ENCODE results near the gene PGAM2.

The PGAM2 gene

GRCh38 chr7:44060948-44061644, 4.3 kb downstream of the PGAM2 start:
- Histone ChIP-seq H3K4me3 (ENCODE audit: low read depth in 1 of 2, low read length in 2 of 2) (no peak overlapping the region), H3K9me3 (ENCODE audit: control insufficient read depth in 1 of 2, low read length in 2 of 2) (no peaks in the 10 kb centered on the region), H3K4me1 (ENCODE audit: control insufficient read depth in 1 of 2, insufficient read depth in 2 of 2, low read length in 2 of 2) (peaks cover 0 to 14% of the 10 kb centered on the region in 2 donors), H3K36me3 (ENCODE audit: control insufficient read depth in 1 of 2, insufficient read depth in 2 of 2, low read length in 2 of 2) (peaks cover 58 to 63% of the 10 kb centered on the region in 2 donors), H3K27me3 (ENCODE audit: low read depth, low read length) (no peaks in the 10 kb centered on the region), H3K27ac (ENCODE audit: low read length) (no peak overlapping the region)

GRCh38 chr7:44060091-44060947, 5.0 kb downstream of the PGAM2 start:
- no peak overlapping the region for H3K4me3 ChIP-seq (ENCODE audit: low read depth in 1 of 2, low read length in 2 of 2)
- H3K36me3 ChIP-seq (ENCODE audit: control insufficient read depth in 1 of 2, insufficient read depth in 2 of 2, low read length in 2 of 2), result peaks cover 61 to 64% of the 10 kb centered on the region in 2 donors
- H3K27ac ChIP-seq (ENCODE audit: low read length), result no peak overlapping the region
- no peaks in the 10 kb centered on the region for H3K27me3 ChIP-seq (ENCODE audit: low read depth, low read length)
- peaks cover 0 to 6% of the 10 kb centered on the region in 2 donors for H3K4me1 ChIP-seq (ENCODE audit: control insufficient read depth in 1 of 2, insufficient read depth in 2 of 2, low read length in 2 of 2)
- H3K9me3 ChIP-seq (ENCODE audit: control insufficient read depth in 1 of 2, low read length in 2 of 2), result no peaks in the 10 kb centered on the region

GRCh38 chr7:44059219-44060090, 5.9 kb downstream of the PGAM2 start:
- Histone ChIP-seq H3K4me3 (ENCODE audit: low read depth in 1 of 2, low read length in 2 of 2) (no peak overlapping the region), H3K36me3 (ENCODE audit: control insufficient read depth in 1 of 2, insufficient read depth in 2 of 2, low read length in 2 of 2) (peaks cover 61 to 72% of the 10 kb centered on the region in 2 donors), H3K4me1 (ENCODE audit: control insufficient read depth in 1 of 2, insufficient read depth in 2 of 2, low read length in 2 of 2) (no peaks in the 10 kb centered on the region), H3K9me3 (ENCODE audit: control insufficient read depth in 1 of 2, low read length in 2 of 2) (no peaks in the 10 kb centered on the region), H3K27me3 (ENCODE audit: low read depth, low read length) (no peaks in the 10 kb centered on the region), H3K27ac (ENCODE audit: low read length) (no peak overlapping the region)

GRCh38 chr7:44058759-44059218, 6.6 kb downstream of the PGAM2 start:
- no peaks in the 10 kb centered on the region for H3K4me1 ChIP-seq (ENCODE audit: control insufficient read depth in 1 of 2, insufficient read depth in 2 of 2, low read length in 2 of 2)
- H3K36me3 ChIP-seq (ENCODE audit: control insufficient read depth in 1 of 2, insufficient read depth in 2 of 2, low read length in 2 of 2), result peaks cover 61 to 75% of the 10 kb centered on the region in 2 donors
- H3K4me3 ChIP-seq (ENCODE audit: low read depth in 1 of 2, low read length in 2 of 2), result no peak overlapping the region
- H3K27me3 ChIP-seq (ENCODE audit: low read depth, low read length), result no peaks in the 10 kb centered on the region
- no peak overlapping the region for H3K27ac ChIP-seq (ENCODE audit: low read length)
- no peaks in the 10 kb centered on the region for H3K9me3 ChIP-seq (ENCODE audit: control insufficient read depth in 1 of 2, low read length in 2 of 2)

GRCh38 chr7:44057849-44058758, 7.3 kb downstream of the PGAM2 start:
- Histone ChIP-seq H3K36me3 (ENCODE audit: control insufficient read depth in 1 of 2, insufficient read depth in 2 of 2, low read length in 2 of 2) (peaks cover 64 to 81% of the 10 kb centered on the region in 2 donors), H3K4me1 (ENCODE audit: control insufficient read depth in 1 of 2, insufficient read depth in 2 of 2, low read length in 2 of 2) (no peaks in the 10 kb centered on the region), H3K9me3 (ENCODE audit: control insufficient read depth in 1 of 2, low read length in 2 of 2) (no peaks in the 10 kb centered on the region), H3K4me3 (ENCODE audit: low read depth in 1 of 2, low read length in 2 of 2) (no peak overlapping the region), H3K27ac (ENCODE audit: low read length) (no peak overlapping the region), H3K27me3 (ENCODE audit: low read depth, low read length) (no peaks in the 10 kb centered on the region)

GRCh38 chr7:44057181-44057848, 8.1 kb downstream of the PGAM2 start:
- Histone ChIP-seq H3K4me1 (ENCODE audit: control insufficient read depth in 1 of 2, insufficient read depth in 2 of 2, low read length in 2 of 2) (no peaks in the 10 kb centered on the region), H3K9me3 (ENCODE audit: control insufficient read depth in 1 of 2, low read length in 2 of 2) (no peaks in the 10 kb centered on the region), H3K4me3 (ENCODE audit: low read depth in 1 of 2, low read length in 2 of 2) (no peak overlapping the region), H3K36me3 (ENCODE audit: control insufficient read depth in 1 of 2, insufficient read depth in 2 of 2, low read length in 2 of 2) (peaks cover 71 to 86% of the 10 kb centered on the region in 2 donors), H3K27me3 (ENCODE audit: low read depth, low read length) (no peaks in the 10 kb centered on the region), H3K27ac (ENCODE audit: low read length) (no peak overlapping the region)

- no peaks in the 10 kb centered on the region for H3K9me3 ChIP-seq (ENCODE audit: control insufficient read depth in 1 of 2, low read length in 2 of 2)
- peaks cover 70 to 86% of the 10 kb centered on the region in 2 donors for H3K36me3 ChIP-seq (ENCODE audit: control insufficient read depth in 1 of 2, insufficient read depth in 2 of 2, low read length in 2 of 2)
- no peak overlapping the region for H3K27ac ChIP-seq (ENCODE audit: low read length)
- H3K27me3 ChIP-seq (ENCODE audit: low read depth, low read length), result no peaks in the 10 kb centered on the region
- H3K4me3 ChIP-seq (ENCODE audit: low read depth in 1 of 2, low read length in 2 of 2), result no peak overlapping the region
- H3K4me1 ChIP-seq (ENCODE audit: control insufficient read depth in 1 of 2, insufficient read depth in 2 of 2, low read length in 2 of 2), result no peaks in the 10 kb centered on the region
Measured at GRCh38 chr7:44056681-44057080, 8.7 kb downstream of the PGAM2 start.

- Histone ChIP-seq H3K27me3 (ENCODE audit: low read depth, low read length) (no peaks in the 10 kb centered on the region), H3K4me3 (ENCODE audit: low read depth in 1 of 2, low read length in 2 of 2) (no peak overlapping the region), H3K9me3 (ENCODE audit: control insufficient read depth in 1 of 2, low read length in 2 of 2) (no peaks in the 10 kb centered on the region), H3K27ac (ENCODE audit: low read length) (no peak overlapping the region), H3K36me3 (ENCODE audit: control insufficient read depth in 1 of 2, insufficient read depth in 2 of 2, low read length in 2 of 2) (peaks cover 58 to 68% of the 10 kb centered on the region in 2 donors), H3K4me1 (ENCODE audit: control insufficient read depth in 1 of 2, insufficient read depth in 2 of 2, low read length in 2 of 2) (no peaks in the 10 kb centered on the region)
Measured at GRCh38 chr7:44052771-44053365, 12.5 kb downstream of the PGAM2 start.

- H3K36me3 ChIP-seq (ENCODE audit: control insufficient read depth in 1 of 2, insufficient read depth in 2 of 2, low read length in 2 of 2), result peaks cover 47 to 58% of the 10 kb centered on the region in 2 donors
- H3K4me3 ChIP-seq (ENCODE audit: low read depth in 1 of 2, low read length in 2 of 2), result no peak overlapping the region
- H3K4me1 ChIP-seq (ENCODE audit: control insufficient read depth in 1 of 2, insufficient read depth in 2 of 2, low read length in 2 of 2), result peaks cover 0 to 4% of the 10 kb centered on the region in 2 donors
- H3K27me3 ChIP-seq (ENCODE audit: low read depth, low read length), result no peaks in the 10 kb centered on the region
- no peak overlapping the region for H3K27ac ChIP-seq (ENCODE audit: low read length)
- no peaks in the 10 kb centered on the region for H3K9me3 ChIP-seq (ENCODE audit: control insufficient read depth in 1 of 2, low read length in 2 of 2)
Measured at GRCh38 chr7:44051611-44052220, 13.7 kb downstream of the PGAM2 start.

All from muscle layer of duodenum (tissue), 2 donors.